PC-3 (cell line): Measurements from ENCODE around the gene PFN1. TPM values are rescaled to one million over a fixed set of nuclear protein-coding genes. Genes with fewer than 3 reads are reported as not detected.

Experiments
- ATAC-seq: fragments of 200-7000 bp; cut with Tn5 transposase; 2 replicates; pipeline ENCODE4 v1.9.1; 2020; ENCODE audit warnings: mild to moderate bottlenecking, moderate library complexity
- BruUV-seq: library from RNA; stranded (reverse); fragments of 400-500 nt; replicated peaks from 2 replicates; lab custom pipeline; 2021; lab: Mats Ljungman, UMichigan
- CTCF ChIA-PET: fragments of 300-600 bp; sonication (Branson Sonifier 250); formaldehyde crosslinking; loops from one replicate; lab custom pipeline; 2022; ENCODE audit warnings: antibody characterized with exemption; lab: Charles Lee
- POLR2A ChIA-PET: fragments of 300-600 bp; sonication (Branson Sonifier 250); formaldehyde crosslinking; loops from one replicate; lab custom pipeline; 2022; ENCODE audit warnings: antibody characterized with exemption; ENCODE audit not compliant: unreplicated experiment; lab: Charles Lee
- DNase-seq: peaks from one replicate; pipeline ENCODE4 v3.0.0-alpha.2; 2015
- H2AFZ ChIP-seq: fragments of 300-600 bp; sonication (generic); 2 replicates; pipeline ENCODE4 v1.6.0; 2016; ENCODE audit warnings: antibody characterized with exemption, low read length
- H3F3A ChIP-seq: fragments of 300-600 bp; sonication (generic); one replicate; pipeline ENCODE4 v1.6.0; 2017; ENCODE audit warnings: antibody characterized with exemption, low read length, control low read depth, mild to moderate bottlenecking; ENCODE audit not compliant: unreplicated experiment
- H3K27ac ChIP-seq: fragments of 300-600 bp; sonication (generic); 2 replicates; pipeline ENCODE4 v1.5.1; 2016; ENCODE audit warnings: mild to moderate bottlenecking, low read length
- H3K27me3 ChIP-seq: fragments of 300-600 bp; sonication (generic); 2 replicates; pipeline ENCODE4 v1.6.1; 2016; ENCODE audit warnings: low read length, mixed read lengths
- H3K36me3 ChIP-seq: fragments of 300-600 bp; sonication (generic); 2 replicates; pipeline ENCODE4 v1.6.1; 2016; ENCODE audit warnings: low read depth, mixed run types, low read length, mixed read lengths
- H3K4me1 ChIP-seq: fragments of 300-600 bp; sonication (generic); 2 replicates; pipeline ENCODE4 v1.5.1; 2016; ENCODE audit warnings: low read length; ENCODE audit not compliant: insufficient read depth
- H3K4me2 ChIP-seq: fragments of 300-600 bp; sonication (generic); 2 replicates; pipeline ENCODE4 v1.6.0; 2016; ENCODE audit warnings: low read length
- H3K4me3 ChIP-seq: fragments of 300-600 bp; sonication (generic); 2 replicates; pipeline ENCODE4 v1.5.1; 2016; ENCODE audit warnings: mild to moderate bottlenecking, low read length, mixed read lengths
- H3K79me2 ChIP-seq: fragments of 300-600 bp; sonication (generic); 2 replicates; pipeline ENCODE4 v1.6.1; 2017; ENCODE audit warnings: low read length, mixed read lengths
- H3K9ac ChIP-seq: fragments of 300-600 bp; sonication (generic); 2 replicates; pipeline ENCODE4 v1.6.0; 2016; ENCODE audit warnings: mild to moderate bottlenecking, low read length
- H3K9me2 ChIP-seq: fragments of 300-600 bp; sonication (generic); replicated peaks from 2 replicates; pipeline ENCODE4 v1.6.1; 2016; ENCODE audit warnings: mixed run types, low read length, mixed read lengths
- H3K9me3 ChIP-seq: fragments of 300-600 bp; sonication (generic); 2 replicates; pipeline ENCODE4 v1.6.1; 2016; ENCODE audit warnings: low read length, mixed read lengths
- H4K20me1 ChIP-seq: fragments of 300-600 bp; sonication (generic); 2 replicates; pipeline ENCODE4 v1.6.1; 2016; ENCODE audit warnings: low read length, mixed read lengths
- EZH2 ChIP-seq: fragments of 300-600 bp; sonication (generic); IDR thresholded peaks from one replicate; pipeline ENCODE4 v1.6.1; 2017; ENCODE audit warnings: antibody characterized with exemption, mild to moderate bottlenecking, low read length; ENCODE audit not compliant: unreplicated experiment
- EZH2phosphoT487 ChIP-seq: fragments of 300-600 bp; sonication (generic); IDR thresholded peaks from 2 replicates; pipeline ENCODE4 v1.6.1; 2018; ENCODE audit warnings: mild to moderate bottlenecking, antibody characterized with exemption, low read length, borderline replicate concordance
- intact Hi-C: fragments of 100-400 bp; cut with micrococcal nuclease; formaldehyde crosslinking; loops from 2 replicates; pipeline ENCODE4 v1.9.0; 2023
- total RNA-seq: library from RNA; depleted of rRNA; stranded (reverse); fragments of >200 nt; gene quantifications from 2 replicates; pipeline ENCODE4 v1.2.3, GENCODE V29; 2014
- TF ChIP-seq, protein P1 (sequence below): fragments of 300-600 bp; sonication (generic); conservative IDR thresholded peaks from 2 replicates; pipeline ENCODE4 v1.5.1; 2017; ENCODE audit warnings: antibody characterized with exemption, low read depth, mild to moderate bottlenecking, low read length

The PFN1 gene
- total RNA-seq, 1 experiment from 2014 or later, result 1,914 TPM

DNA sequence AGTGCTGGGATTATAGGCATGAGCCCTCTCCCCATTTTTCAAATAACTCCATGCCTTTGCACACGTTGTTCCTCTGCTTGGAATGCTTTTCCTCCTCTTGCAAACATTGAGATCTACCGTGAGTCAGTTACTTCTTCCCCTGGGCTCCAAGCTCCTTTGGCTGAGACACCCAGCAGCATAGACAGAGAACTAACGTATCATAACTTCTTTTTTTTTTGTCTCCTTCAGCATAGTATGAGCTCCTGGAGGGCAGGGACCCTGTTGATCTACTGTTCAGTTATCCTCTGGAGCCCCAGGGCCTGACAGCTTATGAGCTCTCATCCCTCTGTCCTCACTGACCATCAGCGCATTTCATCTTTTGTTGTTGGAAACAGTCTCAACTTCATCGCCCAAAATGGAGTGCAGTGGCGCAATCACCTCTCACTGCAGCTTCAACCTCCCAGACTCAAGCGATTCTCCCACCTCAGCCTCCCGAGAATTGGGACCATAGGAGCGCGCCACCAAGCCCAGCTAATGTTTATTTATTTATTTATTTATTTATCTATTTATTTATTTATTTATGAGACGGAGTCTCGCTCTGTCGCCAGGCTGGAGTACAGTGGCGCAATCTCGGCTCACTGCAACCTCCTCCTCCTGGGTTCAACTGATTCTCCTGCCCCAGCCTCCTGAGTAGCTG is 17.1 kb upstream of the PFN1 start:
- Histone ChIP-seq H3K36me3 (no peaks in the 10 kb centered on the region; the same call in 1 of the 2 replicates), H2AFZ (no peak overlapping the region), H3K79me2 (peaks cover 12% of the 10 kb centered on the region; the same call in 1 of the 2 replicates), H3K9ac (no peak overlapping the region), H3K27ac (no peak overlapping the region), H3K4me3 (no peak overlapping the region), H3F3A (no peaks in the 10 kb centered on the region), H3K27me3 (no peaks in the 10 kb centered on the region), H3K9me2 (no peaks in the 10 kb centered on the region), H4K20me1 (no peaks in the 10 kb centered on the region), H3K4me2 (no peak overlapping the region), H3K9me3 (no peaks in the 10 kb centered on the region), H3K4me1 (peaks cover 23% of the 10 kb centered on the region)
- DNase-seq, result no peak
- ChIA-PET POLR2A (interaction anchor here (0.6 kb wide), 1 partner anchor 20 kb away, joined by 3 read pairs; no protein-coding TSS in a partner anchor), CTCF (interaction anchor here (2.3 kb wide), 1 partner anchor 56 kb away, joined by 11 read pairs; no protein-coding TSS in a partner anchor)
- ATAC-seq, result no peak
- no peak for TF ChIP-seq EZH2phosphoT487
- TF ChIP-seq EZH2, result no peak
- TF ChIP-seq, protein P1, sequence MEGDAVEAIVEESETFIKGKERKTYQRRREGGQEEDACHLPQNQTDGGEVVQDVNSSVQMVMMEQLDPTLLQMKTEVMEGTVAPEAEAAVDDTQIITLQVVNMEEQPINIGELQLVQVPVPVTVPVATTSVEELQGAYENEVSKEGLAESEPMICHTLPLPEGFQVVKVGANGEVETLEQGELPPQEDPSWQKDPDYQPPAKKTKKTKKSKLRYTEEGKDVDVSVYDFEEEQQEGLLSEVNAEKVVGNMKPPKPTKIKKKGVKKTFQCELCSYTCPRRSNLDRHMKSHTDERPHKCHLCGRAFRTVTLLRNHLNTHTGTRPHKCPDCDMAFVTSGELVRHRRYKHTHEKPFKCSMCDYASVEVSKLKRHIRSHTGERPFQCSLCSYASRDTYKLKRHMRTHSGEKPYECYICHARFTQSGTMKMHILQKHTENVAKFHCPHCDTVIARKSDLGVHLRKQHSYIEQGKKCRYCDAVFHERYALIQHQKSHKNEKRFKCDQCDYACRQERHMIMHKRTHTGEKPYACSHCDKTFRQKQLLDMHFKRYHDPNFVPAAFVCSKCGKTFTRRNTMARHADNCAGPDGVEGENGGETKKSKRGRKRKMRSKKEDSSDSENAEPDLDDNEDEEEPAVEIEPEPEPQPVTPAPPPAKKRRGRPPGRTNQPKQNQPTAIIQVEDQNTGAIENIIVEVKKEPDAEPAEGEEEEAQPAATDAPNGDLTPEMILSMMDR, result no peak
- no TSS peak for BruUV-seq
- intact Hi-C loops, result no loop called here

- H3K79me2 ChIP-seq, result no peaks in the 10 kb centered on the region
- H4K20me1 ChIP-seq, result no peaks in the 10 kb centered on the region
- no peaks in the 10 kb centered on the region for H3K9me3 ChIP-seq
- intact Hi-C loops, result no loop called here
- H3K4me3 ChIP-seq, result no peak overlapping the region
- no peaks in the 10 kb centered on the region for H3F3A ChIP-seq
- H3K4me1 ChIP-seq, result no peaks in the 10 kb centered on the region
- H3K9me2 ChIP-seq, result no peaks in the 10 kb centered on the region
- H3K36me3 ChIP-seq, result no peaks in the 10 kb centered on the region
- H3K4me2 ChIP-seq, result no peak overlapping the region
- H3K9ac ChIP-seq, result no peak overlapping the region
- H3K27me3 ChIP-seq, result no peaks in the 10 kb centered on the region
- BruUV-seq, result no TSS peak
- DNase-seq (no peak), ATAC-seq (no peak)
- CTCF ChIA-PET, result no interaction called here
- POLR2A ChIA-PET, result no interaction called here
- no peak overlapping the region for H3K27ac ChIP-seq
- TF ChIP-seq EZH2phosphoT487 (no peak), EZH2 (no peak)
- TF ChIP-seq, protein P1, result no peak
- no peak overlapping the region for H2AFZ ChIP-seq
These were observed 12.1 kb upstream of the PFN1 start for GRCh38 chr17:4960279-4960922.
